Erythroblast (primary cell): ENCODE measurements around the gene SLC26A5.

ENCODE experiments used
- GATA1 ChIP-seq: IDR thresholded peaks from 2 replicates; pipeline ENCODE4 v1.6.1; 2011; ENCODE audit warnings: low read depth, mild to moderate bottlenecking, control low read depth, low read length, moderate library complexity
- POLR2A ChIP-seq: IDR thresholded peaks from 2 replicates; pipeline ENCODE4 v1.6.1; 2011; ENCODE audit warnings: mild to moderate bottlenecking, low read length

DNA sequence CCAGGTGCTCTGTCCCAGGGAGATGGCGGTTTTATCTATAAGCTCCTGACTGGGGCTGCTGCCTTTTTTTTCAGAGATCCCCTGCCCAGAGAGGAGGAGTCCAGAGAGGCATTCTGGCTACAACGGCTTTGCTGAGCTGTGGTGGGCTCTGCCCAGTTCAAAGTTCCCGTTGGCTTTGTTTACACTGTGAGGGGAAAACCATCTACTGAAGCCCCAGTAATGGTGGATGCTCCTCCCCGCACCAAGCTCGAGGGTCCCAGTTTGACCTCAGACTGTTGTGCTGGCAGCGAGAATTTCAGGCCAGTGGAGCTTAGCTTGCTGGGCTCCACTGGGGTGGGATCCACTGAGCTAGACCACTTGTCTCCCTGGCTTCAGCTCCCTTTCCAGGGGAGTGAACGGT is 16.4 kb upstream of the SLC26A5 start:
- TF ChIP-seq POLR2A, result no peak
- TF ChIP-seq GATA1, result no peak
